HepG2 (cell line): ENCODE results near the gene CASP7. TPM values are rescaled to one million over a fixed set of nuclear protein-coding genes. Genes with fewer than 3 reads are reported as not detected.

ENCODE experiments used
- DBP ChIP-seq: sonication (generic); formaldehyde crosslinking; IDR thresholded peaks from 2 replicates; pipeline ENCODE4 v1.4.0; 2020; ENCODE audit warnings: missing genetic modification reagents; ENCODE audit errors: not compliant biosample characterization
- FOSL1 ChIP-seq: sonication (generic); formaldehyde crosslinking; IDR thresholded peaks from 2 replicates; pipeline ENCODE4 v1.9.0; 2021; ENCODE audit warnings: missing genetic modification reagents, borderline replicate concordance
- GATA4 ChIP-seq: sonication (generic); IDR thresholded peaks from 2 replicates; pipeline ENCODE4 v1.6.1; 2016; ENCODE audit warnings: antibody characterized with exemption, low read depth, borderline replicate concordance
- HMGA1 ChIP-seq: sonication (generic); formaldehyde crosslinking; conservative IDR thresholded peaks from 2 replicates; pipeline ENCODE4 v1.4.0; 2020; ENCODE audit warnings: missing genetic modification reagents
- KLF12 ChIP-seq: sonication (generic); formaldehyde crosslinking; IDR thresholded peaks from 2 replicates; pipeline ENCODE4 v1.4.0; 2020; ENCODE audit warnings: missing genetic modification reagents, borderline replicate concordance
- MAZ ChIP-seq, 2 experiments: sonication (generic) in 1 of 2; formaldehyde crosslinking in 1 of 2; IDR thresholded peaks; 2 replicates each; pipeline versions ENCODE4 v1.5.0 to v1.6.1; 2012 to 2020; ENCODE audit warnings: low read depth in 2 of 2, mild to moderate bottlenecking in 2 of 2, borderline replicate concordance in 1 of 2, improper control_type of control experiment in 1 of 2, low read length in 1 of 2, missing genetic modification reagents in 1 of 2, moderate library complexity in 1 of 2
- MIER2 ChIP-seq: IDR thresholded peaks from 2 replicates; pipeline ENCODE4 v1.6.1; 2016; ENCODE audit warnings: missing biosample characterization, missing genetic modification reagents
- PRDM15 ChIP-seq: sonication (generic); formaldehyde crosslinking; IDR thresholded peaks from 2 replicates; pipeline ENCODE4 v1.4.0; 2020; ENCODE audit warnings: missing genetic modification reagents
- PRMT3 ChIP-seq: sonication (generic); formaldehyde crosslinking; IDR thresholded peaks from 2 replicates; pipeline ENCODE4 v1.8.1; 2022; ENCODE audit warnings: low read depth, mild to moderate bottlenecking, moderate library complexity, missing genetic modification reagents, borderline replicate concordance
- SP2 ChIP-seq: sonication (generic); formaldehyde crosslinking; IDR thresholded peaks from 2 replicates; pipeline ENCODE4 v1.5.1; 2020; ENCODE audit warnings: mild to moderate bottlenecking, missing genetic modification reagents
- SPEN ChIP-seq: sonication (generic); formaldehyde crosslinking; IDR thresholded peaks from 2 replicates; pipeline ENCODE4 v1.5.1; 2020; ENCODE audit warnings: low read depth, mild to moderate bottlenecking, missing genetic modification reagents
- STAG1 ChIP-seq: sonication (generic); formaldehyde crosslinking; IDR thresholded peaks from 2 replicates; pipeline ENCODE4 v1.4.0; 2020; ENCODE audit warnings: missing genetic modification reagents
- TOPORS ChIP-seq: sonication (generic); formaldehyde crosslinking; IDR thresholded peaks from 2 replicates; pipeline ENCODE4 v1.8.0; 2023; ENCODE audit warnings: mild to moderate bottlenecking, missing genetic modification reagents
- ZBTB7B ChIP-seq: sonication (generic); formaldehyde crosslinking; IDR thresholded peaks from 2 replicates; pipeline ENCODE4 v1.4.0; 2020; ENCODE audit warnings: missing genetic modification reagents
- ZNF121 ChIP-seq: sonication (generic); formaldehyde crosslinking; IDR thresholded peaks from 2 replicates; pipeline ENCODE4 v1.5.0; 2020; ENCODE audit warnings: mild to moderate bottlenecking, missing genetic modification reagents
- ZNF205 ChIP-seq: IDR thresholded peaks from 2 replicates; pipeline ENCODE4 v1.6.1; 2018; ENCODE audit warnings: missing biosample characterization, missing genetic modification reagents
- ZNF296 ChIP-seq: sonication (generic); formaldehyde crosslinking; conservative IDR thresholded peaks from 2 replicates; pipeline ENCODE4 v1.5.0; 2020; ENCODE audit warnings: mild to moderate bottlenecking, missing genetic modification reagents
- ZNF331 ChIP-seq: sonication (generic); formaldehyde crosslinking; IDR thresholded peaks from 2 replicates; pipeline ENCODE4 v1.4.0; 2020; ENCODE audit warnings: missing genetic modification reagents
- ZNF557 ChIP-seq: sonication (generic); formaldehyde crosslinking; IDR thresholded peaks from 2 replicates; pipeline ENCODE4 v1.4.0; 2020; ENCODE audit warnings: missing genetic modification reagents
- ZNF766 ChIP-seq: sonication (generic); formaldehyde crosslinking; IDR thresholded peaks from 2 replicates; pipeline ENCODE4 v1.5.0; 2020; ENCODE audit warnings: missing genetic modification reagents, borderline replicate concordance
- ZNF776 ChIP-seq: sonication (generic); formaldehyde crosslinking; IDR thresholded peaks from 2 replicates; pipeline ENCODE4 v1.4.0; 2020; ENCODE audit warnings: mild to moderate bottlenecking, missing genetic modification reagents
- polyA plus RNA-seq, 8 experiments: library from polyadenylated mRNA; depleted of rRNA in 3 of 8; stranded (reverse) in 7 of 8; unstranded in 1 of 8; fragments of >200 nt; fragmentation: Illumina TruSeq in 4 of 8; extraction: Trizol in 4 of 8; gene quantifications; 2 replicates each; pipeline versions ENCODE4 v1.2.1 to v1.2.3, GENCODE V29; 2011 to 2016; ENCODE audit warnings: low read depth in 4 of 8, missing spikeins in 1 of 8, mixed read lengths in 1 of 8; ENCODE audit not compliant: insufficient read depth in 1 of 8
- total RNA-seq, 5 experiments: library from RNA; depleted of rRNA; stranded (reverse); fragments of >200 nt; fragmentation: Illumina TruSeq; extraction: Trizol; gene quantifications; 2 replicates each; pipeline ENCODE4 v1.2.3, GENCODE V29; 2016; ENCODE audit warnings: low read depth in 1 of 5
- TF ChIP-seq, protein P1 (sequence below): conservative IDR thresholded peaks from 2 replicates; pipeline ENCODE4 v1.6.1; 2018; ENCODE audit warnings: missing genetic modification reagents
- TF ChIP-seq, protein P2 (sequence below): sonication (generic); formaldehyde crosslinking; IDR thresholded peaks from 2 replicates; pipeline ENCODE4 v1.4.0; 2020; ENCODE audit warnings: mild to moderate bottlenecking, missing genetic modification reagents

The CASP7 gene
- total and polyA plus RNA-seq, 2 of the 13 experiments (the other 11 are each of a cell fraction or from before 2014, with no cell fraction given): 11.9 to 39.3 TPM

DNA sequence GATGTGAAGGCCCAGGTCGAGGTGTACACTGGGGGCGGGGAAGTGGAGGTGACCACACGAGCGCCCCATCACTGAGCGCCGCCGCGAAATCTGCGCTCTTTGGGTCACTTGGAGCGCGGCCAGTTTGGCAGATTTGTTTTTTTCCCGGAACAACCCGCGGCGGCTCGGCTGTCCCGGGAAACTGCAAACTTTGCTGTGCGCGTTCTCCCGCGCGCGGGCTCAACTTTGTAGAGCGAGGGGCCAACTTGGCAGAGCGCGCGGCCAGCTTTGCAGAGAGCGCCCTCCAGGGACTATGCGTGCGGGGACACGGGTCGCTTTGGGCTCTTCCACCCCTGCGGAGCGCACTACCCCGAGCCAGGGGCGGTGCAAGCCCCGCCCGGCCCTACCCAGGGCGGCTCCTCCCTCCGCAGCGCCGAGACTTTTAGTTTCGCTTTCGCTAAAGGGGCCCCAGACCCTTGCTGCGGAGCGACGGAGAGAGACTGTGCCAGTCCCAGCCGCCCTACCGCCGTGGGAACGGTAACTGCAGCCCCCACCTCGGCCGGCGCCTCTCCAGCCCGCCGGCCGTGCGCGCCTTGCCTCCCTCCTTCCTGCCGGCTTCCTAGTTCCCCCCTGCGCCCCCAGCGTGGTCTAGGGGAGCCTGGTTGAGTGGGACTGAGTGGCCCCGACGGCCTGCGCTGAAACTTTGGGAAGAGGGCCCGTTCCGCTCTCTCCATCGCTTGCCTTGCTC, at the start of gene CASP7 (continued):
- TF ChIP-seq PRDM15 (CRISPR knock-in tag) (no peak), ZNF296 (CRISPR knock-in tag) (no peak), TOPORS (CRISPR knock-in tag) (no peak), HMGA1 (CRISPR knock-in tag) (no peak), PRMT3 (CRISPR knock-in tag) (no peak), ZNF557 (CRISPR knock-in tag) (no peak), ZNF121 (CRISPR knock-in tag) (no peak), ZNF205 (0 out of 2 replicates have a peak, but pooled peaks have one; percentile 30), ZNF766 (no peak), MIER2 (no peak), ZNF331 (CRISPR knock-in tag) (no peak), ZBTB7B (CRISPR knock-in tag) (0 out of 2 replicates have a peak, but pooled peaks have one; percentile 23), SP2 (CRISPR knock-in tag) (no peak), KLF12 (CRISPR knock-in tag) (no peak), STAG1 (CRISPR knock-in tag) (no peak), SPEN (CRISPR knock-in tag) (0 out of 2 replicates have a peak, but pooled peaks have one; percentile 46), ZNF776 (CRISPR knock-in tag) (peak; percentile 84), DBP (no peak), MAZ (IDR thresholded peaks at IDR 0.05; ENCODE audit: borderline replicate concordance, low read depth, low read length) (no peak), MAZ (CRISPR knock-in tag; IDR thresholded peaks at IDR 0.05; ENCODE audit: low read depth) (peak; percentile 46; the same call in 1 of the 2 replicates), GATA4 (no peak), FOSL1 (CRISPR knock-in tag) (no peak)
- TF ChIP-seq, protein P1, sequence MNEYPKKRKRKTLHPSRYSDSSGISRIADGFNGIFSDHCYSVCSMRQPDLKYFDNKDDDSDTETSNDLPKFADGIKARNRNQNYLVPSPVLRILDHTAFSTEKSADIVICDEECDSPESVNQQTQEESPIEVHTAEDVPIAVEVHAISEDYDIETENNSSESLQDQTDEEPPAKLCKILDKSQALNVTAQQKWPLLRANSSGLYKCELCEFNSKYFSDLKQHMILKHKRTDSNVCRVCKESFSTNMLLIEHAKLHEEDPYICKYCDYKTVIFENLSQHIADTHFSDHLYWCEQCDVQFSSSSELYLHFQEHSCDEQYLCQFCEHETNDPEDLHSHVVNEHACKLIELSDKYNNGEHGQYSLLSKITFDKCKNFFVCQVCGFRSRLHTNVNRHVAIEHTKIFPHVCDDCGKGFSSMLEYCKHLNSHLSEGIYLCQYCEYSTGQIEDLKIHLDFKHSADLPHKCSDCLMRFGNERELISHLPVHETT (CRISPR knock-in tag): no peak
- TF ChIP-seq, protein P2, sequence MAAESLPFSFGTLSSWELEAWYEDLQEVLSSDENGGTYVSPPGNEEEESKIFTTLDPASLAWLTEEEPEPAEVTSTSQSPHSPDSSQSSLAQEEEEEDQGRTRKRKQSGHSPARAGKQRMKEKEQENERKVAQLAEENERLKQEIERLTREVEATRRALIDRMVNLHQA (CRISPR knock-in tag): no peak
